Activated CD4-positive, alpha-beta T cell treated with anti-CD3 and anti-CD28 coated beads, Interleukin-10, Interleukin-2, amounts not matched to agents 100 ng/mL and 50 ng/mL, durations not matched to agents 16 hours and 8 hours (primary cell): Measurements from ENCODE around the gene KRTAP1-3.
"Not testable (repeated sequence)": the region's sequence is repeated elsewhere in the genome, so short reads cannot be mapped to it uniquely, and the experiment has no call there.

ENCODE experiments used
- DNase-seq: peaks from one replicate; pipeline ENCODE4 v3.0.0-alpha.2; 2020

KRTAP1-3 gene

DNA sequence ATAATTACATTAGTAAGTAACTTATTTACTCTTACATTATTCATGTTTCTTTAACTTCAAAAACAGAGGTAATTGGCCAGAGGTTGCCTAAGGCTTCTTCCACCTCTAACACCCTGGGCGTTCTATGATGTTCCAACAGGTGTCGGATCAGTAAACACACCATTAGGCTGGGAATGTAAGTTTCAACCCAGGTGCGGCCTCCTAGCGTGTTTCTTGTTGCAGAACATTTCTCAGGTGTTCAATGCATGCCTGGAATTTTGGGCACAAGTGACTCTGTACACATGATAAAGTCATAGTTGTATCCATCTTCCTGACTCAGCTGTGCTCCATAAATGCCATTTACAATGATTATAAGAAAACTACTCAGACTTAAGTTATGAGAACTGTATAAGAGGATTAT, 19.4 kb upstream of the KRTAP1-3 start:
- DNase-seq = no peak

GRCh38 chr17:41052566-41052965, 17.9 kb upstream of the KRTAP1-3 start:
- DNase-seq = no peak

GRCh38 chr17:41049110-41049509, 14.4 kb upstream of the KRTAP1-3 start:
- DNase-seq = no peak

DNA sequence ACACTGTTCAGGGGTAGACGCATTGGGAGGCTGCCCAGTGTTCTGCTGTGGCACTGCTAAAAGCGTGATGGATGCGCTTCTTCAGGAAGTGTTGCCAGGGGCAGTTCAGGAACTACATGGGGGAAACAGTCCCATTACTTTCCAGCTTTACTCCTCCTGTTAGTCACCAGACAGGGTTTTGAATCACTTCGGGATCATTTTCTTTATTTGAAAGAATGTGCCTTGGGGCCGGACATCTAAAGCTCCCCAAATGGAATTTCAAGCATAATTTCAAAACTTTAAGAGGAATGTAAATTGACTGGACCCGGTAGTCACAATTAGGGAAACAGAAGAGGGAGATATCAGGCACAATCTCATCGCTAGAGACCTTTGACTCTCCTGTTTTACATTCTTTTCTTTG, 13.8 kb upstream of the KRTAP1-3 start:
- DNase-seq = no peak

DNA sequence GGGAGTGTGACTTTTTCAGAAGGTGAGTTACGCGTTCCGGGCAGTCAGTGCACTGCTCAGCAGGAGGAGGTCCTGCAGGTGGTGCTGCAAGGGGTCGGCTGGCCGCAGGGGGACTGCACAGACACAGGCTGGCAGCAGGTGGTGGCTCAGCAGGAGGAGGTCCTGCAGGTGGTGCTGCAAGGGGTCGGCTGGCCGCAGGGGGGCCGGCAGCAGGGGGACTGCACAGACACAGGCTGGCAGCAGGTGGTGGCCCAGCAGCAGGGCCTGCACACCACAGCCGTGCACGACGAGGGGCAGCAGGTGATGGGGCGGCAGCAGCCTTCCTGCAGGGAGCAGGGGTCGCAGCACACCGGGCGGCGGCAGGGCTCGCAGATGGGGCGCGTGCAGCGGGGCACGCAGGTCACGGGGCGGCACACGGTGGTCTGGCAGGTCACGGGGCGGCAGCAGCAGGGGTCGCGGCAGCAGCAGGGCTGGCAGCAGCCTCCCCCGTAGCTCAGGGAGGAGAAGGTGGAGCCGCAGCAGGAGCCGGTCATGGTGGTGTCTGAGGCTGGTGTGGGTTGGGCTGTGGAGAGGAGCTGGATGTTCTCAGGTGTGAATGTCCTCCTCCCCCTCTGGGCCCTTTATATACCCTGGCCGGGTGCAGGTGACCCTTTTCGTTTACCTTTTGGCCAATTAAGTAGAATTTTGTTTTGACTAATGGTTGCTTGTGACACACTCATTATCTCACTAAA, 12.2 kb upstream of the KRTAP1-3 start, which contains the start of gene KRTAP2-1:
Gene KRTAP2-1 (minus strand): TSS at position 582 of the 731 bp plus-strand sequence. CDS start 49 bp downstream, at position 533.
- DNase-seq = not testable (repeated sequence)

- DNase-seq = no peak
Observed at GRCh38 chr17:41042953-41043352, 8.3 kb upstream of the KRTAP1-3 start.

DNA sequence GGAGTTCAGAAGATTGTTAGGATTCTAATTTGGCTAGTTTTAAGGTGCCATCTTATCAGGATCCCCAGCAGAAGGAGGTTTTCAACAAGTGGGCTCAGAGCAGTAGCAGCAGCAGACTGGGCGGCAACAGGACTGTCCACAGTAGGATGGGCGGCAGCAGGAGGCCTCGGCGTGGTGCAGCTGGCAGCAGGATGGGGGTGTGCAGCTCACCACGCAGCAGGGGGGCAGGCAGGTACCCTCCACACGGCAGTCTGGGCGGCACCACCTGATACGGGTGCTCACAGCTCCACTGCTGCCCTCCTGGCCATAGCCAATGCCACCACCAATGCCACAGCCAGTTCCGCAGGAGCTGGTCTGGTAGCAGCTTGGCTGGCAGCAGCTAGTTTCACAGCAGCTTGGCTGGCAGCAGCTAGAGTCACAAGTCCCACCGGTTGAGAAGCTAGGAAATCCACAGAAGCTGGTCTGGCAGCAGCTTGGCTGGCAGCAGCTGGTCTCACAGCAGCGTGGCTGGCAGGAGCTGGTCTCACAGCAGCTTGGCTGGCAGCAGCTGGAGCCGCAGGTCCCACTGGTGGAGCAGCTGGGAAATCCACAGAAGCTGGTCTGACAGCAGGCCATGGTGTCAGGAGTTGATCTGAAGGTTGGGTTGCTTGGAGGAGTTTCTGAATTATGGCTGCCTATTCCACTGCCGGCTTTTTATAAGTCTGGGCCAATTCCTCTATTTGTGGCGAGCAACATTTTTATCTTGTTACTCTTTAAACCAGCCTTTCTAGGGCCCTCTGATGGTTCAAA, 6.3 kb upstream of the KRTAP1-3 start, which contains the start of gene KRTAP1-1:
Gene KRTAP1-1 (minus strand): TSS at position 668 of the 789 bp plus-strand sequence. CDS start 53 bp downstream, at position 615.
- not testable (repeated sequence) for DNase-seq

GRCh38 chr17:41037853-41038350, 3.2 kb upstream of the KRTAP1-3 start:
- DNase-seq = no peak

DNA sequence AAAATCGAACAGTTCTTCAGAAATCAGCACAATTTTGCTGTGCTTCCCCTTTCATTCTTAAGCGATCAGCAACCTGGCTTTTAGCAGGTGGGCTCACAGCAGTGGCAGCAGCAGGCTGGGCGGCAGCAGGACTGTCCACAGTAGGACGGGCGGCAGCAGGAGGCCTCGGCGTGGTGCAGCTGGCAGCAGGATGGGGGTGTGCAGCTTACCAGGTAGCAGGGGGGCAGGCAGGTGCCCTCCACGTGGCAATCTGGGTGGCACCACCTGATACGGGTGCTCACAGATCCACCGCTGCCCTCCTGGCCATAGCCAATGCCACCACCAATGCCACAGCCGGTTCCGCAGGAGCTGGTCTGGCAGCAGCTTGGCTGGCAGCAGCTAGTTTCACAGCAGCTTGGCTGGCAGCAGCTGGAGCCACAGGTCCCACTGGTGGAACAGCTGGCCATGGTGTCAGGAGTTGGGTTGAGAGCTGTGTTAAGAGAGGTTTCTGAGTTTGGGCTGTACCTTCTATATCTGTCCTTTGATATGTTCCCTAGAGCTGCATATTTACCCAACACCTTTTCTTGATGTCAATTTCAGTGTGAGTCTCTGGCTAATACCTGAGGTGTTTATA, 4.9 kb downstream of the KRTAP1-3 start, which contains the start of gene KRTAP1-4:
Gene KRTAP1-4 (minus strand): TSS at position 563 of the 613 bp plus-strand sequence. CDS start 117 bp downstream, at position 446.
- no peak for DNase-seq

DNA sequence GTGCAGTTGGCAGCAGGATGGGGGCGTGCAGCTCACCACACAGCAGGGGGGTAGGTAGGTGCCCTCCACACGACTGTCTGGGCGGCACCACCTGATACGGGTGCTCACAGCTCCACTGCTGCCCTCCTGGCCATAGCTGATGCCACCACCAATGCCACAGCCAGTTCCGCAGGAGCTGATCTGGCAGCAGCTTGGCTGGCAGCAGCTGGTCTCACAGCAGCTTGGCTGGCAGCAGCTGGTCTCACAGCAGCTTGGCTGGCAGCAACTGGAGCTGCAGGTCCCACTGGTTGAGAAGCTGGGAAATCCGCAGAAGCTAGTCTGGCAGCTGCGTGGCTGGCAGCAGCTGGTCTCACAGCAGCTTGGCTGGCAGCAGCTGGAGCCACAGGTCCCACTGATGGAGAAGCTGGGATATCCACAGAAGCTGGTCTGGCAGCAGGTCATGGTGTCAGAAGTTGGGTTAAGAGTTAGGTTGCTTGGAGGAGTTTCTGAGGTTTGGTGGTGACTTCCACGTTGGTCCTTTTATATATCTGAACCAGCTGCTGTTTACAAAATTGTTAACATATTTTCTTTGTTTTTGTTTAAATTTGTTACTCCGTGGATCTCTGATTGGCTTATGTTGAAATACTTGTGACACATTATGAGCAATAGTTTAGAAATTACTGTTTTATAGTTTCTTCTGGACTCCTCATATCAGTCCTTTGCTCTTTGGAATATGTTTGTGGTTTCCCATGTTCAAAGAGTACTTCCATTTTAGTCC, 7.8 kb downstream of the KRTAP1-3 start, which contains the start of gene KRTAP1-5:
Gene KRTAP1-5 (minus strand): TSS at position 494 of the 757 bp plus-strand sequence. CDS start 53 bp downstream, at position 441.
- no peak for DNase-seq

DNA sequence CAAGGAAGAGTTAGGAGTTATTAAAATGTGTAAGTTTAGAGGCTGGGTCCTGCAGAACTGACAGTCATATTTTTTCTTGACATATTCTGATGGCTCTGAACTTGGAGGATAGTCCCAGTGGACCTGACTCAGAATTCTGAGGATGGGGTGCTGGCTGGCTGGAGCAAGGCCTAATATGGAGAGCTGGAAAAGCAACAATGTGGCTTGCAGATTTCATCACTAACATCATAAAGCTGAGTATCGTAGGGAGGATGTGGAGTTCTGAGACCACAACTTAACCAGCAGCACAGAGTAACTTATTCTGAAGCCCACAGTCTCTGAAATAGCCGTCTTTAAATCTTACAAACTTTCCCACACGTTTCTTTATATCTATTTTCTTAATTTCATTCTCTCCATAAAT, 10.0 kb downstream of the KRTAP1-3 start:
- no peak for DNase-seq

GRCh38 chr17:41020336-41020735, 14.3 kb downstream of the KRTAP1-3 start:
- no peak for DNase-seq

DNA sequence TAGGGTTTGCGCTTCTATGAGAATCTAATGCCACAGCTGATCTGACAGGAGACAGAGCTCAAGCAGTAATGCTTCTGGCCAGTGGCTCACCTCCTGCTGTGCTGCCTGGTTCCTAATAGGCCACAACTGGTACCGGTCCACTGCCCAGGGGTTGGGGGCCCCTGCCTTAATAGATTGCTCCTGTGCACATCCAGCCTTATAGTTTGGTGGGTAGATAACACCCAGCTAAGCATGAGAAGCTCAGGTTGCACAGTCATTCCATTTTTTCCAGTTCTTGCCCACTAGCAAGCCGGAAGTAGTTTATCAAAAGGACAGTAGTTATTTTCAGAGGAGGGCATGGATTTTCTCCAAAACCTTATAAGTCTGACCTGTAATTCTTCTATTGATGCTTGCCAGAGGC, 15.3 kb downstream of the KRTAP1-3 start:
- no peak for DNase-seq

DNA sequence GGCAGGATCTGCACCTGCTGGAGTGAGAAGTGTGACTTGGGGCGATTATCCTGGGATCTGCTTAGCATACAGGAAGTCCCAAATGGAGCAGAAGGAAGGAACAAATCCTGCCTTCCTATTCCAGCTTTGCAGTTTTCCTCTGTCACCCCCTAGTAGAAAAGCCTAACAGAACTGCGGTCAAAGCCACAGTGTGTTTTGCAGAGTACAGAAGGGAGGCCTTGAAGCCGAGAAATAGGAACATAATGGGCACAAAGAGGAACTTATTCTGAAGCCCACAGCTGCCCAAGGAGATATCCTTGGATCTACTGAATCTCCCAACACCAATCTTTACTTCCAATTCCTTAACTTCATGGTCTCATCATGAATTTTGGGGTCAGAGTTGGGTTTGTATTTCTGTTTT, 16.1 kb downstream of the KRTAP1-3 start:
- no peak for DNase-seq

GRCh38 chr17:41016578-41017215, 18.0 kb downstream of the KRTAP1-3 start:
- DNase-seq = no peak

DNA sequence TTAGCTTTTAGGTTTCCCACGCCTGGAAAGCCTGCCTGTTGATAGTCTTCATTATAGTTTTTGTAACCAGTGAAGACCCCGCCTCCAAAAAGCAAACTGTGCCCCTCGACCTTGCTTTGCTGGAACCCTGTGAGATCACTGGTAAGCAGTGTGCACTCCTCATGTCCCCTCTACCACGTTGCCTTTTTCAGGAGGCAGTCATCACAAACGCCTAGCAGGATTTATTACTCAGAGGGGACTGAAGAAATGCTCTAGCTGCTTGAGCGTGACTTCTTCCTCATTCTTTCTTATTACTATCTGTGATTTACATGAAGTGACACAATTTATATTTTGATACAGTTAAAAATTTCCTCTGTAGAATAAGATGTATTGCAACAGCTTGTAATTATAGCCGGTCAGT, 19.2 kb downstream of the KRTAP1-3 start:
- DNase-seq = no peak

- DNase-seq = no peak
Observed at GRCh38 chr17:41013606-41014005, 21.1 kb downstream of the KRTAP1-3 start.

- no peak for DNase-seq
Observed at GRCh38 chr17:41013181-41013580, 21.5 kb downstream of the KRTAP1-3 start.

DNA sequence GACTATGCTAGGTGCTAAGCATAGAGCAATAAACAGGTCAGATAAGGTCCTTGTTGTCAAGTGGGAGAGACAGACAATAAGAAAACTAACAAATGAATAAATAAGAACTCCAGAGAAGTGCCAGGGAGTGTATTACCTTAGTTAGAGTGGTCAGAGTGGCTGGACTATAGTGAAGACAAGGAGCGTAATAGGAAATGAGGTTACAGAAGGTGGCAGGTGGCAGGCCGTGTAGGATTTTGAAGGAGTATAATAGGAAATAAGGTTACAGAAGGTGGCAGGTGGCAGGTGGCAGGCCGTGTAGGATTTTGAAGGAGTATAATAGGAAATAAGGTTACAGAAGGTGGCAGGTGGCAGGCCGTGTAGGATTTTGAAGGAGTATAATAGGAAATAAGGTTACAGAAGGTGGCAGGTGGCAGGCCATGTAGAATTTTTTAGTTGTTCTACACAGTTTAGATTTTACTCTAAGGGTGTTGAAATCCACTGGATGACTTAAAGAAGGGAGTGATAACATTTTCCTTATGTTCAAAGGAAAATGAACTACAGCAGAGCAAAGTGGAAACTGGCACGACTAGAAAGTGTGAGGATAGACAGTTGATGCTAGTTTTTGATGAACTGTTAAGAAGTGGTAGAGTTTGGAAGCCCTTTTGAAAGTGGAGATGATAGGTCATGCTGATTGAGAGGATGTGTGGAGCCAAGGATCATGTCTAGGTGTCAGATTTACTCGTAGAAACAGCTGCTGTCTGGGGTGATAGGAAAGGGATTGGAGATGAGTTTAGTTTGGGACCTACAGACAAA, 22.2 kb downstream of the KRTAP1-3 start:
- DNase-seq = no peak

DNA sequence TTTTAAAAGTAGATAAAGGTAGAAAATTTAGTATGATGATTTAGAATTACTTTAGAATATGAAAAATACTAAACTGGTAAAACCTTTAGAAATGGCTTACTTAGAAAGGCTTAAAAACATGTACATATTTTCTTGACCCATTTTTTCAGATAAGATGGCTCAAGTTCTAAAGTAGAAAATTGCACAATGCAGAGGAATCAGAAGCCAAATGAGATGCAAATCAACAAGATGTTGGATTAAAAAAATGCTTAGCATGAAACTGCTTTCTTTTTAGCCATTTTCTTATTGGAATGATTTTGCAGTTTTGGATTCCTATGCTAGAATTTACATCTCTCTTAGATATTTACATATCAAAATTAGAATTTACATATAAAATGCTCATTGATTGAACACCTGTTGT, 24.2 kb downstream of the KRTAP1-3 start:
- DNase-seq = no peak

DNA sequence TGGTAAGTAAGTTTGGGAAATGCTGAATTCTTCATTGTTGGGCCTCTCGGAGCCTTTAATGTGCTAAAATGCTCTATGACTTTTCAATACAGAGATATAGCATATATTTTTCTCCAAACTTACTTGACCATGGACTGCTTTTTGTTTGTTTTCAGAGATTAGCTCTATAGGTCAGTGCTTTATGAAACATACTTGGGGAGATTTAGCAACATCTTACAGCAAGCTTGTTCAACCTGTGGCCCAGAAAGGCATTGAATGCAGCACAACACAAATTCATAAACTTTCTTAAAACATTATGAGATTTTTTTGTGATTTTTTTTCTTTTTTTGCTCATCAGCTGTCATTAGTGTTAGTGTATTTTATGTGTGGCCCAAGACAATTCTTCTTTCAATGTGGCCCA, 24.7 kb downstream of the KRTAP1-3 start:
- DNase-seq = no peak
